Endometrial microvascular endothelial cells (primary cell): Measurements from ENCODE around the gene PPCDC. TPM values are rescaled to one million over a fixed set of nuclear protein-coding genes. Genes with fewer than 3 reads are reported as not detected.

Source experiments
- in situ Hi-C: cut with HindIII; loops from 2 replicates; pipeline ENCODE4 v1.10.0; 2017; ENCODE audit warnings: low sequenced_read_pairs, low pct_unique_long_range_greater_than_20kb; ENCODE audit errors: inconsistent ontology term
- total RNA-seq: library from RNA; depleted of rRNA; stranded (reverse); fragments of >200 nt; gene quantifications from one replicate; pipeline ENCODE4 v1.2.3, GENCODE V29; 2015; ENCODE audit errors: inconsistent ontology term

Gene PPCDC
- total RNA-seq, 1 donor from 2014 or later, result 29.0 TPM

DNA sequence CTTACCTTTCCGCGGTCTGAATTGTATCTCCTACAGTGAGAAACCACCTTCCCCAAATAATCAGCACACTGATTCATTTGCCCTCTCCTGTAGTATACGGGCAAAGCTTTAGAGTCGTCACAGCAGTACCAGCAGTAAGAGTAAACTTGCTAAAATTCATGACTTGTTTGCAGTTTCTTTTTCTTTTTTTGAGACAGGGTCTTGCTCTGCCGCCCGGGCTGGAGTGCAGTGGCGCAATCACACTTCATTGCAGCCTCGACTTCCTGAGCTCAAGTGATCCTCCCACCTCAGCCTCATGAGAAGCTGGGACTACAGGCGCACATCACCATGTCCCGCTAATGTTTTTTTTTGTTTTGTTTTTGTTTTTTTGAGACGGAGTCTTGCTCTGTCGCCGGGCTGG lies 16.2 kb upstream of the PPCDC start:
- in situ Hi-C loops, result no loop called here

DNA sequence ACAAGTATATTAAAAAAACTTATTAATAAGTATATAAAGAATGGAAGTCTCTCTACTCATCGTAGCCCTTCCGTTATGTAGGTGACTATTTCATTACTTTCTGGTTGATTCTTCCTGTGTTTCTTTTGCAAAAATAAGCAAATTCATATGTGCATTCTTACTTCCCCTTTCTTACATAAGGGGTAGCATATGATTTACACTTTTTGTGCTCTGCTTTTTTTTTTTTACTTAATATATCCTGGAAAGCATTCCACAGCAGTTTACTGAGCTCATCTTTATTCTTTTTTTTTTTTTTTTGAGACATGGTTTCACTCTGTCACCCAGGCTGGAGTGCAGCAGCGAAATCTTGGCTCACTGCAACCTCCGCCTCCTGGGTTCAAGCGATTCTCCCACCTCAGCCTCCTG lies 15.2 kb upstream of the PPCDC start:
- in situ Hi-C loops, result no loop called here

DNA sequence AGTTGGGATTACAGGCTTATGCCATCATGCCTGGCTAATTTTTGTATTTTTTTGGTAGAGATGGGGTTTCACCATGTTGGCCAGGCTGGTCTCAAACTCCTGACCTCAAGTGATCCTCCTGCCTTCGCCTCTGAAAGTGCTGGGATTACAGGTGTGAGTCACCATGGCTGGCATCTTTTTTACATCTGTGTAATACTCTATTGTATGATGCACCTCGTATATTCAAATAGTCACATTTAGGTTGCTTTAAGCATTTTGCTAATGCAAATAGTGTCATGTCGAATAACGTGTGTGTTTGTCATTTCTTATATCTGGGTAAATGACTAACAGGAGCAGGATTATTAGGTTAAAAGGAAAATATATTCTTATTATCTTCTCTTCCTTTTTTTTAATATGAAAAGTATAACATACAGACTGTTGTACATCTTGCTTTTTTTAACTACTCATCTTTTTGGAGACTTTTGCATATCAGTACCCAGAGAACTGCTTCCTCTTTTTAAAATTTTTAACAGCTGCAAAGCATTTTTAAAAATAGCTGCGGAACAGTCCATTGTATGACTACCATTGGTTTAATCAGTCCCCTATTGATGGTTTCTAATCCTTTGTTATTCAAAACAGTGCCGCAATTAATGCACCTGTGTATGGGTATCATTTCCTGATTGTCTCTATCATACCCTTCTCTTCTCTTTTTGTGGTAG lies 14.6 kb upstream of the PPCDC start:
- in situ Hi-C loops, result no loop called here

DNA sequence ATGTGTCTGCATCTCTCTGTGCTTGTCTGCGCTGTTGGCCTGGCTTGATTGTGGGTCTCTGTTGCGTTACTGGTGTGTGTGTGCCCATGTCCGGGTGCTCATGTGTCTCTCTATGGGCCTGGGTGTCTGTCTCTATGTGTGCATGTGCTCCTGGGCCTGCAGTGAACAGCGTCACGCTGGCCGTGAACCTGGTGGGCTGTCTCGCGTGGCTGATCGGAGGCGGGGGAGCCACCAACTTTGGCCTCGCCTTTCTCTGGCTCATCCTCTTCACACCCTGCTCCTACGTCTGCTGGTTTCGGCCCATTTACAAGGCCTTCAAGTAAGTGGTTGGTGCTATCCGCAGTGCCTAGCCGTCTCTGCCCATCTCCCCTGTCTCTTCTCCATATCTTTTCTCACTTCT lies 7.0 kb upstream of the PPCDC start:
- in situ Hi-C loops, result no loop called here

DNA sequence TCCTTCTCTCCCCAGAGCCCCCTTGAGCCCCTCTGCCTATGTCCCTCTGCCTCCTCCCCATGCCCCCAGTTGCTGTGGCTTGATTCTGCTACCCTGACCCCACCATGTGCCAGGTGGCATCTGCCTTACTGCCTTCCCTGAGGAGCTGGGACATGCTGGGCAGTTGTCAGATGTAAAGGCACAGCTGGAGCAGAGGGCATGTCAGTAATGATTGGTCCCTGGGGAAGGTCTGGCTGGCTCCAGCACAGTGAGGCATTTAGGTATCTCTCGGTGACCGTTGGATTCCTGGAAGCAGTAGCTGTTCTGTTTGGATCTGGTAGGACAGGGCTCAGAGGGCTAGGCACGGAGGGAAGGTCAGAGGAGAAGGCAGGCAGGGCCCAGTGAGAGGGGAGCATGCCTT lies 3.5 kb upstream of the PPCDC start:
- in situ Hi-C loops, result no loop called here

DNA sequence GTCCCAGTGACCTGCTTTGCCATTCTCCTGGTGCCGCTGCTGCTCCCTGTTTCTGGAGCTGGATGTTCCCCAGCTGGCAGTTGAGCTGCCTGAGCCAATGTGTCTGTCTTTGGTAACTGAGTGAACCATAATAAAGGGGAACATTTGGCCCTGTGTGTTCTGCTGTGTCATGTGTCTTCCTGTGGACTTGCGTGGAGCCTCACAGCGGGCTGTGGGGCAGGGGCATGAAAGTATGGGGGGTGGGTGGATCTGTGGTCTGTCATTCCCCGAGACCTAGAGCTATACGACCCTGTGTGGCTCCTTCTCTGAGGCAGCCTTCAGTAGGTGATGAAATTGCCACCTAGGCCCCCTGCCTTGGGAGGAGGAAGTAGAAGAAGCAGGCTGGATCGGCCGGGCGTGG lies 2.0 kb upstream of the PPCDC start:
- in situ Hi-C loops, result no loop called here

DNA sequence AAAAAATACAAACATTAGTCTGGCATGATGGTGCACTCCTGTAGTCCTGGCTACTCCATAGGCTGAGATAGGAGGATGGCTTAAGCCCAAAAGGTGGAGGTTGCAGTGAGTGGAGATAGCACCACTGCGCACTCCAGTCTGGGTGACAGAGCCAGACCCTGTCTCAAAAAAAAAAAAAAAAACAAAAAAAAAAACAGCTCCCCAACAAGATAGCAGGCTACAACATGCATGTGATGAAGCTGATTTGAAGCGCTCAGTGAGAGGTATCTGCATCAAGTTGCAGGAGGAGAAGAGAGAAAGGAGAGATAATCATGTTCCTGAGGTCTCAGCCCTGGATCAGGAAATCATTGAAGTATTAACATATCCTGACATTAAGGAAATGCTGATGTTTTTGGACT lies 608 bp upstream of the PPCDC start:
- in situ Hi-C loops, result no loop called here

DNA sequence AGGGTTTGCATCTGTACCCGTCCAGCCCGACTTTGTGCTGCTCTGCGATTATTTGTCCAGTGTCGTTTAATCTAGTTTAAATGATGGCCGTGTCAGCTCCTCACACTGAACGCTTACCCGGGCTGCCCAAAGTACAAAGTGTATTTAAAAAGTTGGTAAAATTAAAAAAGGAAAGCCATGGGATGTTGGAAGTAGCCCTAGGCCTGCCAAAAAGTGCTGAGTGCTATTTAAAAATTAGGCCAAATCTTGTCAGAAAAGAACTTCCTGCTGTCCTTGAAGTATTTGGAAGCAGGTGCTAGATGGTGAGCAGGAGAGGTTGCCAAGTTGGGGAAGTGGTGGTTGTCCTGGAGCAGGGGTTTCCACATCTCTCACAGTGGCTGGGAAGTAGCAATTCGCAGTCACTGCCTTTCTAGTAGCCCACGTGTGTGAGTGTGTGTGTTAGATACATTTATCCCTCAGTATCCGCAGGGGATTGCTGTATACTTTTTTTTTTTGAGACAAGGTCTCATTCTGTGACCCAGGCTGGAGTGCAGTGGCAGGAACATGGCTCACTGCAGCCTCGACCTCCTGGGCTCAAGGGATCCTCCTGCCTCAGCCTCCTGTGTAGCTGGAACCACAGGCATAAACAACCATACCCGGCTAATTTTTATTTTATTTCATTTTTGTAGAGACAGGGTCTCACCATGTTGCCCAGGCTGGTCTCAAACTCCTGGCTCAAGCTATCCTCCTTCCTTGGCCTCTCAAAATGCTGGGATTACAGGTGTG lies 664 bp downstream of the PPCDC start:
- in situ Hi-C loops, result no loop called here

DNA sequence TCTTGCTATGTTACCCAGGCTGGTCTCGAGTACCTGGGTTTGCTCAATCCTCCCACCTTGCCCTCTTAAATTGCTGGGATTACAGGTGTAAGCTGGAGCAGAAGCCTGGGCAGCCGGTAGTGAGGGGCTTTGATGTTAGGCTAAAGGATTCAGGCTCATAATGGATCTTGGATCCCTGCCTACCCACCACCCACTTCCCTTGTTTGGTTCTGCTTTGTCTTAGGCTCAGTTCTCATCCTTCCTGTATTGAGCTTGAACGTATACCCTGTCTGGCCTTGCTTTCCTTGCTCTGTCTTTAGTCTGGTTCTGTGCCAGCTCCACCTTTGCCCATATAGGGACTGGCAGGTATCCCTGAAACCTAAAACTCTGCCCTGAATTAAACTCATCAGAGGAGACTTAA lies 1.7 kb downstream of the PPCDC start:
- in situ Hi-C loops, result no loop called here

DNA sequence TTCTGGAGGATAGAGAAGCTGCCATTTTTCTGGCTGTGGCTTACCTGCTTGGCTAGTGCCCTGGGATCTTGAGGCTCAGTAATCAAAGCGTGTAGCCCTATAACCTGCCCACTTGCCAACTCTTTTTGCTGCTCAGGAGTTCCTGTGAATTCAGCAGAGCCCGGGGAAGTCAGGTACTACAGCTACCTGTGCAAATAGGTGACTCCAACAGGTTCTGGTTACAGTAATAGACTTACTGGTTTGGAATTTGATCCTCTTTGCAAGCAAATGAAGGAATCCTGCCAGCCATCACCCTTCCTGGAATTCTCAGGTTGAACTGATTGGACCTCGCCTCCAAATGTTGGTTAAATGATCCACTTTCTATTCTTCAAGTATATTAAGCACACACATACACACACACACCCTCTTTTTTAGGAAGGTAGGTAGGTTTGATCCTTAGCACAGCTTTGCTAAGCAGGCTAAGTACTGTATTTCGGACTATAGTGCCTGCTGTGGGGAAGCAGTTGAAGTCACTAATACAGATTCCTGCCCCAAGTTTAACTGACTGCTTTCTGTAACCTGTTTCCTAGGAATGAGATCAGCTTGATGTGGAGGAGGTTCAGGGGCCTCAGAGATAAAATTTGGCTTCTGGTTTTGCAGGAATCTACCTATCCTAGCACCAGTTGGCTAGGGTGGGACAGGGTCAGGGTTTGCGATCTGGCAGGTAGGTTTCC lies 2.3 kb downstream of the PPCDC start:
- in situ Hi-C loops, result no loop called here

DNA sequence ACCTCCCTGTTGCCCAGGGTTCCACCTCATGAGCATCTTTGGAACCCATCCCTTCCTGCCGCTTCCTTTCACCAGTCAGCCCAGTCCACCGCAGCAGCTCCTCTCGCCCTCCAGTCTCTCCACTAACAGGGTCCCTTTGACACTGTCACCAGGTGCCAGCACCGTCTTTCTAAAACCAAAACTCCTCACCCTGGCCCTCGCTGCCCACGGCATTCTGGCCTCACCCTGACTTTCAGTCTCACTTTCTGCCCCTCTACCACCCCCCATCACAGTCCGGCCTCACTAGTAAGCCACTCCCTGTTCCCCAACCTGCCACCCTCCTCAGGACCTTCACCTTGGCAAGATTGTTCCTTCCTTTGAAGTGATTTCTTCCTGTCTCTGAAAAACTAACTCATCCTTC lies 4.2 kb downstream of the PPCDC start:
- in situ Hi-C loops, result no loop called here

DNA sequence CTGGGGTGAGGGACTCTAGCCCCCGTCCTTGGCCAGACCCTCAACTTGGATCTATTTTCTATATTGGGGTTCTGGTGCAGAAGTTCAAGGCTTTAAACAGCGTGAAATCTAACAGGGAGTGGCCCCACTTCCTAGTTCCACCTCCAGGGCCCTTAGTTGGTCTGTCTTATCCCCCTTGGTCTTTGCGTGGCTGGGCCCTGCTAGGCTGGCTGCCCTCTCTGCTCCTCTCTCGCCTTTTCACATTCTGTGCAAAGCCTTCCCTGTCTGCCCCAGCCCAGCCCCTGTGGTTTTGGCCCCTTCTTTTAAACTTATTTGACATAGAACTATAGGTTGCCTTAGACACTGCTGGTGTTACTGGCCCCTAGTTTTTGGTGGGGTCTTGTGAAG lies 5.6 kb downstream of the PPCDC start:
- in situ Hi-C loops, result no loop called here

DNA sequence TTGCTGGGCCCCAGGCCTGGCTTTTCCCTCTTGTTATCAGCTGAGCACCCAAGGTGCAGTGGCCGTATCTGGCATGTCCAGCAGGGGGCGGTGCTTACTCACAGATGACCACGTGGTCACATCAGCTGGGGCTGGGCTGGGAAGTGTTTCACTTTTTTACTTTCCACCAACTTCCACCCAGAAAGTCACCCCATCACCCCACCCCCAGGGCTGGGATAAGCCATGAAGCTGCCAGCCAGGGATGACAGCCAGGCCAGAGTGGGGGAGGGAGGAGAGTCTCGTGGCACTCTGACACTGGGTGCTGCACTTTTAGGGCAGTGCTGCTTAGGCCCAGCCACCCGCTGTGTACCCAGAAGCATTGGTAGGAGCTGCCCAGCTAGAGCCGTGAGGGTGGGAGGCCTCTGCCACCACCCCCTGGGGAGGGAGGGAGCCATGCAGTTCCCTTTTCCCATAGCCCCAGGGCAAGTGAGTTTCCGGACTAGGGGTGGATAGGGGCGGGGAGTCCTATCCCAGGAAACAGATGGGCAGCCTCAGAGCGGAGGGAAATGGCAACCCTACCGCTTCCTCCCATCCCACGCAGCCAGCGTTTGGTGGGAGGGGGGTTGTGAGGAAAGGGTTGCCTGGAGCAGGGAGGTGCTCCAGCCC lies 6.1 kb downstream of the PPCDC start:
- in situ Hi-C loops, result no loop called here

DNA sequence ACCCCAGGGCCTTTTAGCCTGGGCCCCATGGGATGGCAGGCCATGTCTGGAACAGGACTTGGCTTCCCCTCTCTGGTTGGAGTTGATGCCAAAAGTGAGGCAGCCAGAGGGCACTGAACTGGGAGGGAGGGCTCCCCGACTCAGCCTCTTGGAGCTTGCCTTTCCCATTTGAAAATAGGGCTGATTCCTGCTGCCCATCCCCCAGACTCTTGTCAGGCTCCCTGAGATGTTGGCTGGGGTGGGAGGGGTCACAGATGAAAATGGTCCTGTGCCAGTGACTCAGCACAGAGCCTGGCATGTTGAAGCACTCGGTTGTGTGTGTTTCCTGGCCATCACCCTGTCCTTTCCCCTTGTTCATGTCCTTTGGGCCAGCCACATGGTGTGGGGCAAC lies 6.6 kb downstream of the PPCDC start:
- in situ Hi-C loops, result no loop called here

DNA sequence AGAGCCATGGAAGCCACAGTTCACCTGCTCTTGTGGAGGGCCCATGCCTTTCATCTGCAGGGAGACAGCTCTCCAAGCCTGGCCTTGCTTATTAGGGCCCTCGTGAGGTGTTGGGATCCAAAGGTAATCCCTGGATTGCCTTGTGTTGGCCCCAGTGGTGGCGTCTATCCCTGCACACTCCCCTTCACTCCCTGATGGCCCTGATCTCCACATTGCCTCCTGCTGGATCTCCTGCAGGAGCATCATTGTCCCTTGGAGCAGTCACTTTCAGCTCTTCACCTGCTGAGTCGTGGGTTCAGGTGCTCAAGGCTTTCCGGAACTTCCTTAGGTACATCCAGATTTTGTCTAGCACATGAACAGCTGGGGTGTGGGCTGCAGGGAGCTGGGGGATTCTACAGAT lies 7.0 kb downstream of the PPCDC start:
- in situ Hi-C loops, result no loop called here

DNA sequence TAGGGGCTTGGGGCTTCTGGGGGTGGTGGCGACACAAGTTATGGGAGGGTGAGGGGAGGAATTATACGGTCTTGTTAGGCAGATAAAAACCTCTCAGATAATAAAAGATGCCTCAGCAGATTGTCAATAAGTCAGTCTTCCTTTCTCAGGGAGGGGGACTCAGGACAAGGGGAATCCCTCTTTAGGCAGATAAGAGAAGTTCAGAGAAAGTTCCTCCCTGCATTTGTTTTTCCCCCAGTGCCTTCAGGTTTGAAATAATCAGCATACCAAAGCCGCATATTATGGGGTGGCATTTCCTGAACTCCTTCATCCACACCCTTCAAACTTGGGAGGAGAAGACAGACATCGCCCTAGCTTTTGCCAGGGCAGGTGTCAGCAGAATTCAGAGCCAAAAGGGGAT lies 8.5 kb downstream of the PPCDC start:
- in situ Hi-C loops, result no loop called here

DNA sequence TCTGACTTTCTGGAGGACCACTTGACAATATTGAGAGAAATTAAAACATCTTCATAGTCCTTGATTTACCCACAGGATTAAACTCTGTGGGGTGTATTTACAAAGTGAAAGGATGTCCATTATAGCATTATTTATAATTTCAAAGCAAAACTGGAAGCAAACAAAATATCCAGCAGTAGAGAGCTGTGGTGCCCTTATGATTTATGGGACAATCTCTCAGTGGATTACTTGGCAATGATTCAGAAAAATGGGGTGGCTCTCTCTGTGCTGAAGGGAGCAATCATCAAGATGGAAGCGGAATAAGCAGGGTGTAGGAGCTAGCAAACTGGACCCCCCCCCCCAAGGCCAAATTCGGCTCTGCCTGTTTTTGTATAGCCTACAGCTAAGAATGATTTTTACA lies 9.0 kb downstream of the PPCDC start:
- in situ Hi-C loops, result no loop called here

DNA sequence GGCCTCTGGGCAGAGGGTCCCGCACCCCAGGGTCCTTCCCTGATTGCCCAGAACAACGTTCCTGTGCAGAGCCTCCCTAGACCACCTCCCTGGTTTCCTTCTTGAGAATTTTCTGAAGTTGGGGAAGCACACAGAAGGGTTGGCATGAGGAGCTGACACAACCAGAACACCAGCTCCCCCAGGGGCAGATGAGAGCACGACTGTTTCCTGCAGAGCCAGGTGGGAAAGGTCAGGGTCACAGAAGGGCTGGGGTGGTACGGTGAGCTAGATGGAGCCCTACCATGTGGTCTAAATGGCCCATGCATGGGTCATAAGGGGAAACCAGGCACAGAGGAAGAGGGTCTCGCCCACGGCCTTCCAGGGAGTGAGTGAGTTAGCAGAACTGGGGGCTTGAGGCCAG lies 10.4 kb downstream of the PPCDC start:
- in situ Hi-C loops, result no loop called here

DNA sequence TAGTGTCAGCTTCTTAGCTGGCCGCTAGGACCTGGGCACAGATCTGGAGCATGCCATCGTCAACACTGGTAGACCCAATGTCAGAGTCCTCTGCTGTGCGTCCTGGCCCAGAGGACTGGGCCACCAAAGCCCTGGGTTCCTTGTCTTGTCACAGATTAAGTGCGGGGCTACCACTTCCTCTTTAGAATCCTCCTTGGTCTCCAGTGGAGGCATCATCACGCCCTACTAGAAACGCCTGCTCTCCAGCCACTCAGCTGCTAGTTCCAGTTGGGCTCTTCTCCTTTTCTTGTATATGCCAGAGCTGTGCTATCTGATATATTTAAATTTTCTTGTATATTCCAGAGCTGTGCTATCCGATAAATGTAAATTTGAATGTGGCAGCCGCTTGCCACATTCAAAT lies 11.2 kb downstream of the PPCDC start:
- in situ Hi-C loops, result no loop called here

DNA sequence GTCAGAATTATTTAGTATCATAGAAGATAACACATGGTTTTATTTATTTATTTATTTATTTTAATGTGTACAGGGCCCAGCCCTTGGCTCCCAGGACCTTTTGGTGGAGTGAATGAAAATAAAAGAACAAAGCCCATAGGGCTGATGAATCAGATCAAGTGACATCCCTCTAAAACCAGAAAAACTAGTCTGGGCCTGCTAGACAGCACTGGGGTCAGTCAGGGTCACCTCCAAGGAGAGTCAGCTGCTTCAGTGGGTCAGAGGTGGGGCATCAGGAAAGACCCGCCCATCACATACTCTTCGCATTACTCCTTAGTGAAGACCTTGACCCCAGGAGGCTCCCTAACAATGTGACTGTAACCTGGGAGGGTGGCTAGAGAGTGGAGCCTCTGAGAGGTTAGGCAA lies 12.8 kb downstream of the PPCDC start:
- in situ Hi-C loops, result no loop called here
